ENCODE results near the gene KAT5. TPM values are rescaled to one million over a fixed set of nuclear protein-coding genes. Genes with fewer than 3 reads are reported as not detected.
"Not testable (repeated sequence)": the region's sequence is repeated elsewhere in the genome, so short reads cannot be mapped to it uniquely, and the experiment has no call there.

KAT5 gene
- total and polyA plus RNA-seq, 12 donors, result 52.0 to 199 (median 66.8) TPM

DNA sequence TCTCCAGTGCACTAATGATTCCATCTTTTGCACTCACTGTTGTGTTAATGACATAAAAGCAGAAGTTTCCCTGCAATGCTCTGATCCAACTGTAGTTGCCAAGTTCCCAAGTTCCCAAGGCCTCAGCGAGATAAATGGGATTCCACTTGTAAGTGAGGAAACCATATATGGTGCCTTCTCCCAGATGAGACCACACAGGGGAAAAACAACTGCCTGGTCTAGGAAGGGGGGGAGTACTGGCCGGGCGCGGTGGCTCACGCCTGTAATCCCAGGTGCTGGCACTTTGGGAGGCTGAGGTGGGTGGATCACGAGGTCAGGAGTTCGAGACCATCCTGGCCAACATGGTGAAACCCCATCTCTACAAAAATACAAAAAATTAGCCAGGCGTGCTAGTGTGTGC is 26.1 kb upstream of the KAT5 start:
- 67 to 84% (median 72%) methylated on average over 7 to 8 of the region's 8 CpGs for WGBS, 4 donors
- no peaks in the 10 kb centered on the region for H3K36me3 ChIP-seq (replicated peaks in 1 of 2)
- TF ChIP-seq, protein P1, sequence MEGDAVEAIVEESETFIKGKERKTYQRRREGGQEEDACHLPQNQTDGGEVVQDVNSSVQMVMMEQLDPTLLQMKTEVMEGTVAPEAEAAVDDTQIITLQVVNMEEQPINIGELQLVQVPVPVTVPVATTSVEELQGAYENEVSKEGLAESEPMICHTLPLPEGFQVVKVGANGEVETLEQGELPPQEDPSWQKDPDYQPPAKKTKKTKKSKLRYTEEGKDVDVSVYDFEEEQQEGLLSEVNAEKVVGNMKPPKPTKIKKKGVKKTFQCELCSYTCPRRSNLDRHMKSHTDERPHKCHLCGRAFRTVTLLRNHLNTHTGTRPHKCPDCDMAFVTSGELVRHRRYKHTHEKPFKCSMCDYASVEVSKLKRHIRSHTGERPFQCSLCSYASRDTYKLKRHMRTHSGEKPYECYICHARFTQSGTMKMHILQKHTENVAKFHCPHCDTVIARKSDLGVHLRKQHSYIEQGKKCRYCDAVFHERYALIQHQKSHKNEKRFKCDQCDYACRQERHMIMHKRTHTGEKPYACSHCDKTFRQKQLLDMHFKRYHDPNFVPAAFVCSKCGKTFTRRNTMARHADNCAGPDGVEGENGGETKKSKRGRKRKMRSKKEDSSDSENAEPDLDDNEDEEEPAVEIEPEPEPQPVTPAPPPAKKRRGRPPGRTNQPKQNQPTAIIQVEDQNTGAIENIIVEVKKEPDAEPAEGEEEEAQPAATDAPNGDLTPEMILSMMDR (IDR thresholded peaks at IDR 0.05), result no peak
- no peak for TF ChIP-seq POLR2A (IDR thresholded peaks at IDR 0.05)
- intact Hi-C loops (cut with DNase I), result no loop called here
- DNase-seq, result peak in 1 of 7 donors; percentile 13
- no peaks in the 10 kb centered on the region for H3K9me3 ChIP-seq (replicated peaks in 1 of 3)
- no peak overlapping the region for H3K27ac ChIP-seq
- no peaks in the 10 kb centered on the region for H3K4me1 ChIP-seq (replicated peaks in 1 of 2)
- H3K27me3 ChIP-seq, result no peaks in the 10 kb centered on the region
- H3K4me3 ChIP-seq, result no peak overlapping the region

DNA sequence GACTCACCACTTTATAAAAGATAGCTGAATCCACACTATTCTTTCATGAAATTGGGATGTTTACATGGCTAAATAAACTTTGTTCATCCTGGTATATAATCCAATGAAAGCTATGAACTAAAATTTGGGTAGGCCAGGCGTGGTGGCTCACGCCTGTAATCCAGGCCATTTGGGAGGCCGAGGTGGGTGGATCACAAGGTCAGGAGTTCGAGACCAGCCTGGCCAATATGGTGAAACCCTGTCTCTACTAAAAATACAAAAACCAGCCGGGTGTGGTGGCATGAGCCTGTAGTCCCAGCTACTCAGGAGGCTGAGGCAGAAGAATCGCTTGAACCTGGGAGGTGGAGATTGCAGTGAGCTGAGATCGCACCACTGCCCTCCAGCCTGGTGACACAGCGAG is 20.2 kb upstream of the KAT5 start:
- H3K4me1 ChIP-seq (replicated peaks in 1 of 2); H3K27me3 ChIP-seq; H3K27ac ChIP-seq; DNase-seq; H3K9me3 ChIP-seq (replicated peaks in 1 of 3); H3K36me3 ChIP-seq (replicated peaks in 1 of 2); intact Hi-C loops (cut with DNase I); H3K4me3 ChIP-seq: not testable (repeated sequence)
- 89 to 92% (median 91%) methylated on average over 8 of the region's 8 CpGs for WGBS, 4 donors

DNA sequence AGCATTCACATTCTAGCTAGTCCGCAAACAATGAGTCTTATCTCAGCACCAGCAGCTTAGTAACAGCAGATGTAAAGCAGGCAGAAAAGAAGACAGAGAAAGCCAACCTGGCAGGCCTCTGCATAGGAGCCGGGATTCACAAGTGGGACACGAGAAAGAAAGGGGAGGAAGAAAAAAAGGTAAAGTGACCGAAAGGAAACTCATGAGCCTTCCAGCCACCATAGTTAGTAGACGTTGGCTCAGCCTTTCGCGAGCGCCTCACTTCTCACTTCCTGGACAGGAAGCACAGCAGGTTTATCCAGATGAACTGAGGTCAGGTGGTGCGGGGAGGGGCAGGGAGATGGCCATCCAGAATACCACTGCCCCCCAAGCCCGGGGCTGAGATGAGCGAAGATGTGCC is 19.7 kb upstream of the KAT5 start:
- no peaks in the 10 kb centered on the region for H3K4me1 ChIP-seq (replicated peaks in 1 of 2)
- no peak for DNase-seq
- no peaks in the 10 kb centered on the region for H3K36me3 ChIP-seq (replicated peaks in 1 of 2)
- WGBS, 4 donors, result 64 to 73% (median 71%) methylated on average over 11 of the region's 11 CpGs
- intact Hi-C loops (cut with DNase I), result no loop called here
- no peak overlapping the region for H3K27ac ChIP-seq
- H3K27me3 ChIP-seq, result peaks cover 3% of the 10 kb centered on the region
- H3K4me3 ChIP-seq, result no peak overlapping the region
- TF ChIP-seq POLR2A (IDR thresholded peaks at IDR 0.05), result no peak
- TF ChIP-seq, protein P1 (IDR thresholded peaks at IDR 0.05), result no peak
- no peaks in the 10 kb centered on the region for H3K9me3 ChIP-seq (replicated peaks in 1 of 3)

DNA sequence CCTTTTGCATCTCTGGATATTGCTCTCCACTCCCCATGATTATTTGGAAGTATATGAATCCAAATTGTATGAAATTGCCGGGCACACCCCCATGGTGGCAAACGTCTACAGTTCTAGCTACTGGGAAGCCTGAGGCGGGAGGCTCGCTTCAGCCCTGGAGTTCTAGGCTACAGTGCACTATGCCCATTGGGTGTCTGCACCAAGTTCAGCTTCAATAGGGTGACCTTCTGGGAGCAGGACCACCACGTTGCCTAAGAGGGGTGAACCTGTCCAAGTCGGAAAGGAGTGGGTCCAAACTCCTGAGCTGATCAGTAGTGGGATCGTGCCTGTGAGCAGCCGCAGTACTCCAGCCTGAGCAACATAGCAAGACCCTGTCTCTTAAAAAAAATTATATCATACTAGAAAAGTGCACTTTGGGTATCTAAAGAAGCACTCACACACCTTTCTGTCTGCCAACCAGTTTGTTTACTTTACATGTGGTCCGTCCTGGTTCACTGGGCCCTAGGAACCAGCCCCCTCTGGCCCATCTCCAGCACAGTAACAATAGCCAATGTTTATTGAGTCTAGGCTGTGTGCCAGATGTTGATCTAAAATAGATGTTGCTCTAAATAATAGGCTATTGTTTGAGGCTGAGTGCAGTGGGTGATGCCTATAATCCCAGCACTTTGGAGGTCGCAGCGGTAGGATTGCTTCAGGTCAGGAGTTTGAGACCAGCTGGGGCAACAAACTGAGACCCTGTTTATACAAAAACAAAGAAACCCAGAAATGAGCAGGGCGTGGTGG is 16.4 kb upstream of the KAT5 start:
- WGBS, 4 donors, result 63 to 76% (median 73%) methylated on average over 10 to 12 of the region's 12 CpGs
- DNase-seq, result peak in 4 of 7 donors; percentile 27 to 73 (median 52)

More for the DNA sequence above, 16.4 kb upstream of the KAT5 start:
- intact Hi-C loops (cut with DNase I), result no loop called here
- TF ChIP-seq POLR2A (IDR thresholded peaks at IDR 0.05), result no peak
- TF ChIP-seq, protein P1 (IDR thresholded peaks at IDR 0.05), result no peak
- Histone ChIP-seq H3K27me3 (peaks cover 3% of the 10 kb centered on the region), H3K36me3 (replicated peaks in 1 of 2) (no peaks in the 10 kb centered on the region), H3K9me3 (replicated peaks in 1 of 3) (no peaks in the 10 kb centered on the region), H3K4me1 (replicated peaks in 1 of 2) (no peaks in the 10 kb centered on the region), H3K27ac (no peak overlapping the region), H3K4me3 (no peak overlapping the region)

Data from adrenal gland (tissue), 12 donors.